H1 (cell line): ENCODE data around the gene VSTM4. TPM values are rescaled to one million over a fixed set of nuclear protein-coding genes. Genes with fewer than 3 reads are reported as not detected.

Experiments
- CTCF ChIA-PET: fragments of 300-600 bp; sonication (Branson Sonifier 250); formaldehyde crosslinking; loops from one replicate; lab custom pipeline; 2021; ENCODE audit not compliant: partially characterized antibody; lab: Charles Lee
- POLR2A ChIA-PET: fragments of 300-600 bp; sonication (Branson Sonifier 250); formaldehyde crosslinking; loops from one replicate; lab custom pipeline; 2021; ENCODE audit warnings: inconsistent platforms; ENCODE audit not compliant: partially characterized antibody; lab: Charles Lee
- DNase-seq, 2 experiments: peaks; one replicate each; pipeline versions ENCODE4 v3.0.0 to v3.0.0-alpha.2; 2010 to 2022; ENCODE audit warnings: low spot score in 2 of 2, low read depth in 1 of 2, mixed read lengths in 1 of 2
- FAIRE-seq: peaks from 2 replicates; lab custom pipeline; 2011; peaks lifted over from hg19 to GRCh38; lab: Jason Lieb, UNC
- H2AFZ ChIP-seq: 2 replicates; pipeline ENCODE4 v1.8.1; 2012; ENCODE audit warnings: low read length, inconsistent platforms
- H2AK5ac ChIP-seq: 2 replicates; pipeline ENCODE4 v1.6.1; 2013; ENCODE audit warnings: low read depth, low read length
- H2BK120ac ChIP-seq: replicated peaks from 2 replicates; pipeline ENCODE3; 2013; ENCODE audit warnings: low read depth, low read length, inconsistent platforms
- H2BK12ac ChIP-seq: 2 replicates; pipeline ENCODE4 v1.6.1; 2013; ENCODE audit warnings: low read depth, low read length
- H2BK15ac ChIP-seq: 2 replicates; pipeline ENCODE4 v1.6.1; 2013; ENCODE audit warnings: low read length
- H2BK20ac ChIP-seq: 2 replicates; pipeline ENCODE4 v1.6.1; 2013; ENCODE audit warnings: low read length
- H2BK5ac ChIP-seq: 2 replicates; pipeline ENCODE4 v1.6.1; 2013; ENCODE audit warnings: low read depth, low read length
- H3K14ac ChIP-seq: 2 replicates; pipeline ENCODE4 v1.6.1; 2013; ENCODE audit warnings: inconsistent platforms; ENCODE audit not compliant: insufficient read length
- H3K18ac ChIP-seq: 2 replicates; pipeline ENCODE4 v1.6.1; 2013; ENCODE audit warnings: low read length; ENCODE audit errors: extremely low read depth
- H3K23ac ChIP-seq: 2 replicates; pipeline ENCODE4 v1.6.1; 2013; ENCODE audit warnings: inconsistent platforms; ENCODE audit not compliant: insufficient read length
- H3K23me2 ChIP-seq: 2 replicates; pipeline ENCODE4 v1.6.1; 2013; ENCODE audit warnings: low read depth, low read length
- H3K27ac ChIP-seq: 2 replicates; pipeline ENCODE4 v1.6.1; 2011; ENCODE audit warnings: low read depth, low read length, inconsistent platforms
- H3K27me3 ChIP-seq, 4 experiments: replicated peaks in 1 of 4; 1 replicate in 1 of 4; 2 replicates in 3 of 4; pipeline versions ENCODE4 v1.6.1 to v1.8.1; 2011 to 2013; ENCODE audit warnings: low read length in 3 of 4, mild to moderate bottlenecking in 3 of 4, inconsistent platforms in 2 of 4, mixed read lengths in 2 of 4, moderate library complexity in 1 of 4; ENCODE audit not compliant: control insufficient read depth in 3 of 4, insufficient read depth in 3 of 4; ENCODE audit errors: extremely low read depth in 1 of 4
- H3K36me3 ChIP-seq, 4 experiments: 2 replicates each; pipeline versions ENCODE4 v1.6.1 to v1.8.1; 2011 to 2013; ENCODE audit warnings: mild to moderate bottlenecking in 4 of 4, low read length in 3 of 4, moderate library complexity in 2 of 4, control low read depth in 1 of 4, inconsistent platforms in 1 of 4; ENCODE audit not compliant: insufficient read depth in 4 of 4, control insufficient read depth in 2 of 4
- H3K4ac ChIP-seq: replicated peaks from 2 replicates; pipeline ENCODE3; 2013; ENCODE audit warnings: low read length, low read depth, mixed read lengths, inconsistent platforms; ENCODE audit not compliant: insufficient read length
- H3K4me1 ChIP-seq, 4 experiments: replicated peaks in 1 of 4; 1 replicate in 1 of 4; 2 replicates in 3 of 4; pipeline versions ENCODE4 v1.6.1 to v1.8.1; 2011 to 2013; ENCODE audit warnings: low read length in 3 of 4, inconsistent platforms in 2 of 4, mixed read lengths in 1 of 4; ENCODE audit not compliant: insufficient read depth in 4 of 4, control insufficient read depth in 3 of 4
- H3K4me2 ChIP-seq, 2 experiments: 2 replicates each; pipeline versions ENCODE4 v1.6.1 to v1.8.1; 2011 to 2013; ENCODE audit warnings: low read depth in 2 of 2, low read length in 2 of 2, control low read depth in 1 of 2, inconsistent platforms in 1 of 2, mild to moderate bottlenecking in 1 of 2; ENCODE audit not compliant: insufficient read depth in 1 of 2
- H3K4me3 ChIP-seq, 4 experiments: fragments of 200-600, 300-600 bp in 1 of 4; sonication (generic), shearing (Covaris generic), sonication (Bioruptor Twin) in 1 of 4; 2 replicates each; pipeline versions ENCODE4 v1.5.1 to v1.8.1; 2011 to 2016; ENCODE audit warnings: low read length in 4 of 4, low read depth in 3 of 4, control low read depth in 2 of 4, inconsistent platforms in 2 of 4, mild to moderate bottlenecking in 2 of 4, mixed read lengths in 1 of 4, moderate library complexity in 1 of 4; ENCODE audit not compliant: insufficient read depth in 2 of 4; ENCODE audit errors: extremely low read depth in 1 of 4
- H3K56ac ChIP-seq: replicated peaks from 2 replicates; pipeline ENCODE3; 2013; ENCODE audit warnings: low read depth, mild to moderate bottlenecking, mixed read lengths, low read length, inconsistent platforms; ENCODE audit not compliant: insufficient read length
- H3K79me1 ChIP-seq: 2 replicates; pipeline ENCODE4 v1.6.1; 2013; ENCODE audit warnings: low read depth, low read length, control low read depth
- H3K79me2 ChIP-seq, 2 experiments: 2 replicates each; pipeline versions ENCODE4 v1.6.1 to v1.8.1; 2012 to 2013; ENCODE audit warnings: low read length in 2 of 2, mild to moderate bottlenecking in 2 of 2, inconsistent platforms in 1 of 2; ENCODE audit not compliant: insufficient read depth in 2 of 2, control insufficient read depth in 1 of 2
- H3K9ac ChIP-seq, 4 experiments: replicated peaks in 1 of 4; 1 replicate in 1 of 4; 2 replicates in 3 of 4; pipeline versions ENCODE4 v1.6.1 to v1.8.1; 2011 to 2013; ENCODE audit warnings: low read depth in 3 of 4, low read length in 3 of 4, control low read depth in 2 of 4, mild to moderate bottlenecking in 2 of 4, moderate library complexity in 2 of 4, inconsistent platforms in 1 of 4; ENCODE audit errors: extremely low read depth in 1 of 4
- H3K9me3 ChIP-seq, 2 experiments: 2 replicates each; pipeline versions ENCODE4 v1.6.1 to v1.8.1; 2012 to 2013; ENCODE audit warnings: mild to moderate bottlenecking in 2 of 2, moderate library complexity in 2 of 2, control low read depth in 1 of 2, inconsistent platforms in 1 of 2, low read depth in 1 of 2, low read length in 1 of 2, mixed read lengths in 1 of 2; ENCODE audit not compliant: insufficient read depth in 2 of 2
- H4K20me1 ChIP-seq, 2 experiments: replicated peaks in 1 of 2; 2 replicates each; pipeline versions ENCODE3 to v1.8.1; 2011 to 2013; ENCODE audit warnings: inconsistent platforms in 2 of 2, low read length in 2 of 2, mild to moderate bottlenecking in 1 of 2; ENCODE audit not compliant: insufficient read depth in 2 of 2, control insufficient read depth in 1 of 2
- H4K5ac ChIP-seq: 2 replicates; pipeline ENCODE4 v1.6.1; 2013; ENCODE audit warnings: low read length, low read depth, mixed read lengths, inconsistent platforms; ENCODE audit not compliant: insufficient read length
- H4K8ac ChIP-seq: 2 replicates; pipeline ENCODE4 v1.8.0; 2013; ENCODE audit warnings: mild to moderate bottlenecking, moderate library complexity, low read length, inconsistent platforms; ENCODE audit not compliant: insufficient read depth; ENCODE audit errors: extremely low read depth
- H4K91ac ChIP-seq: replicated peaks from 2 replicates; pipeline ENCODE3; 2013; ENCODE audit warnings: low read length, mixed read lengths, inconsistent platforms; ENCODE audit not compliant: insufficient read length
- CBX8 ChIP-seq: fragments of 300-800, 300-1000 bp; sonication (generic); IDR thresholded peaks from 2 replicates; pipeline ENCODE4 v1.7.1; 2016; ENCODE audit warnings: low read depth, low read length, borderline replicate concordance
- CTBP2 ChIP-seq: IDR thresholded peaks from 2 replicates; pipeline ENCODE4 v1.7.0; 2011; ENCODE audit warnings: borderline replicate concordance, mild to moderate bottlenecking, moderate library complexity, mixed read lengths, low read length; ENCODE audit not compliant: insufficient read depth, insufficient read length
- E2F6 ChIP-seq: IDR thresholded peaks from 2 replicates; pipeline ENCODE4 v1.6.1; 2012; ENCODE audit warnings: inconsistent platforms
- GABPA ChIP-seq: IDR thresholded peaks from 2 replicates; pipeline ENCODE4 v1.6.1; 2011; ENCODE audit warnings: mild to moderate bottlenecking, low read length, moderate library complexity, borderline replicate concordance; ENCODE audit not compliant: insufficient read depth
- MAFK ChIP-seq: IDR thresholded peaks from 2 replicates; pipeline ENCODE4 v1.6.1; 2012; ENCODE audit warnings: low read depth, mild to moderate bottlenecking, improper control_type of control experiment, low read length
- NANOG ChIP-seq: IDR thresholded peaks from 2 replicates; pipeline ENCODE4 v1.6.1; 2011; ENCODE audit warnings: low read length, low read depth, mild to moderate bottlenecking, inconsistent platforms; ENCODE audit not compliant: insufficient read depth, poor library complexity, severe bottlenecking
- SP1 ChIP-seq: IDR thresholded peaks from 2 replicates; pipeline ENCODE4 v1.6.1; 2011; ENCODE audit warnings: low read depth, low read length
- WGBS, 2 experiments: shearing (Covaris generic) in 1 of 2; methylation state at CpG; one replicate each; pipeline versions ENCODE4 v1.1.6 to v1.1.7; 2013 to 2015; ENCODE audit warnings: low lambda C conversion rate in 2 of 2, mixed read lengths in 2 of 2, inconsistent platforms in 1 of 2, low coverage in 1 of 2, missing lambda C conversion rate in 1 of 2; ENCODE audit not compliant: insufficient replicate concordance in 2 of 2, insufficient coverage in 1 of 2, insufficient read length in 1 of 2; ENCODE audit errors: extremely low coverage in 1 of 2, missing lambda C conversion rate in 1 of 2; 5-methylcytosine and 5-hydroxymethylcytosine counted together
- polyA plus RNA-seq, 7 experiments: library from polyadenylated mRNA; depleted of rRNA in 3 of 7; stranded (reverse) in 5 of 7; unstranded in 2 of 7; fragments of >200 nt in 5 of 7; fragments of 200-250 nt in 2 of 7; gene quantifications; 1 replicate in 5 of 7; 2 replicates in 1 of 7; 4 replicates in 1 of 7; pipeline versions ENCODE4 v1.2.1 to v1.2.3, GENCODE V29; 2011 to 2013; ENCODE audit warnings: missing spikeins in 2 of 7, mixed read lengths in 2 of 7
- total RNA-seq: library from RNA; stranded (reverse); fragmentation: NEBNext Ultra II Directional; extraction: Animal tissue kit (Norgen Biotek cat#: 25700); gene quantifications from 2 replicates; pipeline ENCODE4 v1.2.1, GENCODE V29; 2021

The VSTM4 gene
- total and polyA plus RNA-seq, 2 of the 8 experiments (the other 6 are each of a cell fraction or from before 2014, with no cell fraction given): 0.48 to 0.73 TPM

DNA sequence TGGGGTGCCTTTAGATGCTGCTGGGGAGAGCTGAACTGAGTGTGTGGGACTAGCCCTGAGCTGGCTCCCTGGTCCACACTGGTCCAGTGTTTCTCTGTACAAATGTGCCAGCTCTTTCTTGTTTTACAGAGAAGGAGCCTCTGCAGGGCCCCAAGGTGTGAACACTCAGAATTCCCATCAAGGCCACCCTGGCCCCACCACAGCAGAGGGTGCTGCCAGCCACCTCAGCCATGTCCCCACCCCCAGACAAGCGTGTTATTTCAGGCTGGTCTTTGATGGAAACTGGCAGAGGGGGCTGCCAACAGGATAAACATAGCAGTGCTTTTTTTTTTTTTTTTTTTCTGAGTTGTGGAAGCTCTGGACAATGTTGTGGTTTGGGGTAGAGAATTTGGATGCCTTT lies 107.2 kb downstream of the VSTM4 start:
- Histone ChIP-seq H2BK12ac (no peak overlapping the region), H2BK5ac (no peak overlapping the region), H3K18ac (no peak overlapping the region), H4K20me1 (no peaks in the 10 kb centered on the region), H2AFZ (no peak overlapping the region), H3K4me2 (no peak overlapping the region), H2AK5ac (no peak overlapping the region), H3K23me2 (no peaks in the 10 kb centered on the region), H3K56ac (no peak overlapping the region), H3K9ac (no peak overlapping the region), H3K36me3 (no peaks in the 10 kb centered on the region), H3K4me3 (no peak overlapping the region), H3K79me1 (no peaks in the 10 kb centered on the region), H3K4ac (no peak overlapping the region), H2BK120ac (no peak overlapping the region), H4K8ac (no peak overlapping the region), H4K91ac (no peak overlapping the region), H2BK15ac (no peak overlapping the region), H2BK20ac (no peak overlapping the region), H3K4me1 (no peaks in the 10 kb centered on the region), H3K79me2 (no peaks in the 10 kb centered on the region), H3K9me3 (no peaks in the 10 kb centered on the region), H4K5ac (no peak overlapping the region), H3K27ac (no peak overlapping the region), H3K23ac (no peak overlapping the region), H3K27me3 (no peaks in the 10 kb centered on the region; a peak in 1 of 7 replicates), H3K14ac (no peak overlapping the region)
- no peak for TF ChIP-seq NANOG
- TF ChIP-seq E2F6: no peak
- no peak for TF ChIP-seq MAFK
- no peak for TF ChIP-seq CTBP2
- no peak for TF ChIP-seq SP1
- no peak for TF ChIP-seq CBX8
- TF ChIP-seq GABPA: no peak
- FAIRE-seq: no peak
- 100% methylated on average over 1 of the region's 1 CpG; no CpG with 5 or more reads in 1 of the 2 experiments for WGBS, 2 experiments
- CTCF ChIA-PET: interaction anchor here (0.6 to 1.3 kb wide), 3 partner anchors 74 to 604 kb away, joined by 3 read pairs; partner anchors contain the start of gene VSTM4
- POLR2A ChIA-PET: no interaction called here
- DNase-seq: no peak
